Choroid plexus epithelial cell (primary cell): Measurements from ENCODE around the gene PARVB.

ENCODE experiments used
- DNase-seq: peaks from one replicate; pipeline ENCODE4 v3.0.0-alpha.2; 2010; ENCODE audit warnings: low read depth
- H3K4me3 ChIP-seq: 2 replicates; pipeline ENCODE4 v1.5.1; 2011; ENCODE audit warnings: low read depth, mild to moderate bottlenecking, control low read depth, low read length, moderate library complexity
- CTCF ChIP-seq: conservative IDR thresholded peaks from 2 replicates; pipeline ENCODE4 v1.5.1; 2011; ENCODE audit warnings: low read depth, mild to moderate bottlenecking, control low read depth, inconsistent platforms, low read length, moderate library complexity

The PARVB gene

GRCh38 chr22:44218071-44218470 is 194.0 kb downstream of the PARVB start:
- DNase-seq, result no peak
- TF ChIP-seq CTCF, result no peak
- no peak overlapping the region for H3K4me3 ChIP-seq

- H3K4me3 ChIP-seq, result no peak overlapping the region
- no peak for TF ChIP-seq CTCF
- DNase-seq, result no peak
Observed at GRCh38 chr22:44219101-44219870, 195.2 kb downstream of the PARVB start.

GRCh38 chr22:44220727-44221680 is 196.9 kb downstream of the PARVB start:
- no peak for DNase-seq

GRCh38 chr22:44221710-44222475 is 197.8 kb downstream of the PARVB start:
- no peak overlapping the region for H3K4me3 ChIP-seq
- TF ChIP-seq CTCF, result no peak
- DNase-seq, result no peak

More at GRCh38 chr22:44220727-44221680, 196.9 kb downstream of the PARVB start:
- TF ChIP-seq CTCF, result no peak
- no peak overlapping the region for H3K4me3 ChIP-seq
